GM18907 (cell line): ENCODE results near the gene ARHGEF4.

Experiments
- ATAC-seq: cut with Tn5 transposase; IDR thresholded peaks from one replicate; pipeline ENCODE4 v1.9.1; 2021; ENCODE audit warnings: mild to moderate bottlenecking, moderate library complexity; ENCODE audit not compliant: unreplicated experiment

ARHGEF4 gene

DNA sequence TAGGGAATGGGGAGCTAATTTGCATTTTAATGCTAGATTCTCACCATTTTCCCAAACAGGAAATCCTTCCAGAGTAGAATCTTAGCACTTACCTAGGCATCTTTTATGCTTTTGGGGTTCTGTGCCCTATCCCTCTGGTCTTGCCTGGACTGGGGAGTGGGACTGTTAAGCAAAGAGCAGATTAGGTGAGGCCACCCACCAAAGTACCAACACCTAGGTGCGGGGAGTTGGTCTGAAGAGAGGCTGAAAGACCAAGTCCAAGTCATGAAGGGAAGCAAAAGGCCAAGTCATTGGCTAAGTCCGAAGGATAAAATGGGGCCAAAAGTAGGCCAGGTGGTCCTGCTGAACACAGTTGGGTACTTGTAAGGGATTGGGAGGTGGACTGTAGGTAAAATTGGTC, 169.8 kb downstream of the ARHGEF4 start:
- ATAC-seq, result no peak

DNA sequence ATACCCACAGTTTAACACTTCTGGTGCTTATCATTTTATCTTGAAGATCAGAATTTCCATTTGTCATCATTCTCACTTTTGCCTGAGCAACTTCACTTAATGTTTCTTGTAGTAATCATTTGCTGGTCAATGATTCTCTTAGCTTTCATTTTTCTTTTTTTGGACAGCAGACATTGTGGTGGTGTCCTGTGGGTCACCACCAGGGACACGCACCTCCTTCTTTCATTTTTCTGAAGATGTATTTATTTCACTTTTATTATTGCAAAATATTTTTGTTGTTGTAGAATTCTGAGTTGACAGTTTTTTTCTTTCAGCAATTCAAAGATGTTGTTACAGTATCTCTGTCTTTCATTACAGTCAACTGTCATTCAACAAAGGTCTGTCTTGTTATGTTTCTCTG, 172.3 kb downstream of the ARHGEF4 start:
- no peak for ATAC-seq

DNA sequence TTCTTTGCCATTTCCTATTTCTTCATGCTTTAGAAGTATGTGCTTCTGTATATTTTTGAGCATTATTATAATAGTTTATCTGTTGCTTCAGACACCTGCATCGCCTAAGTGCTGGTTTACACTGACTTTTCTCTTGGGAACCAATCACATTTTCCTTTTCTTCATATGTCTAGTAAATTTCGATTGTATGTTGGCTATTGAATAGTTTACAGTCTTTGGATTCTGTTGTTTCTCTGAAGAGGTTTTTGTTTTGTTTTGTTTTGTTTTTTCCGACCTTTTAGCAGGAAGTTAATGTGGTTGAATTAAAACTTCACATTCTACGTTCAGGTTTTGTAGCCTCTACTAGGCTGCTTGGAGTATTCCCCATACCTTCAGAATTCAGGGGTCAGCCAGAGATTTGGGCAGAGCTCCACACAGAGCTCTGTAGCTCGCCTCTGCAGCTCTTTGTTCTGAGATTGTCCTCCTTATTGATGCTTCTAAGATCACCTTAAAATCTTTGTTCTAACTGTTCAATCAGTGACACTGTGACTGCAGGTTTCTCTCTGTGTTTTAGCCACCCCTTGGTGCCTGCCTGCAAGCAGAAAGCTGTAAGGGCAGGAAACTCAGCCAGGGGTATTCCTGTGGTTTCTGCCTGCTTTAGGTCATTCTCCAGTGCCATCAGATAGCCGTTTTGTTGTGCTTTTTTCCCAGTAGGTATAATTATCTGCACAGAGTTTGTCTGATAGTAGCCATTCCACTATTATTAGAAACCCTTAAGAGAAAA, 173.2 kb downstream of the ARHGEF4 start:
- no peak for ATAC-seq

DNA sequence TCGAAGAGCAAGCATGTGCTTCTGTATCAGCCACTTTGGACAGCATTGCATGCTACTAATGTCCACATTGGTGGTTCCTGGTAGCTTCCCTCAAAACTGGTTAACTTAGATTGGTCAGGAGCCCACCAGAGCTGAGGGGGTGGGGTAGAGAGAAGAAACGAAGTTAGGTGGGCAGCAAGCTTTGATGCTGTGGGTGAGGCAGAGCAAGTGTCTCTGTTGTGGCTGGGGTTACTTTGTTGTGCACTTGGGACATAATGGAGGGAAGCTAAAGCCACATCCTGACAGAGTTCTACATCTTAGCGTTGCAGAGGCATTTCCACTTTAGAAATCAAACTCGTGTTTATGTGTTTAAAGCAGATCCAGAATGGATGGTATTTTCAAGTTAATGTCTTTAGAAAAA, 173.9 kb downstream of the ARHGEF4 start:
- no peak for ATAC-seq

DNA sequence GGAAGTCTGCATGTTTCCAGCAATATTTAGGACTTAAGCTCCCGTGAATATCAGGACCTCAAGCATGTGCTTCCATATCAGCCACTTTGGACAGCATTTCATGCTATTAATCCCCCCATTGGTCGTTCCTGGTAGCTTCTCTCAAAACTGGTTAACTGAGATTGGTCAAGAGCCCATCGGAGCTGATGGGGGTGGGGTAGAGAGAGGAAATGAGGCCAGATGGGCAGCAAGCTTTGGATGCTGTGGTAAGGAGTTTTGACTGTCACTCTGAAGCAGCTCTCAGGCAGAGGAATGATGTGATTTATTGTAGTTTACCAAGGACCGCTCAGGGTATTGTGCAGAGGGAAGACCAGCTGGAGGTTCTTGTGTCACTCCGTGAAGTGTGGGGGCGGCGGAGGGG, 174.8 kb downstream of the ARHGEF4 start:
- no peak for ATAC-seq

DNA sequence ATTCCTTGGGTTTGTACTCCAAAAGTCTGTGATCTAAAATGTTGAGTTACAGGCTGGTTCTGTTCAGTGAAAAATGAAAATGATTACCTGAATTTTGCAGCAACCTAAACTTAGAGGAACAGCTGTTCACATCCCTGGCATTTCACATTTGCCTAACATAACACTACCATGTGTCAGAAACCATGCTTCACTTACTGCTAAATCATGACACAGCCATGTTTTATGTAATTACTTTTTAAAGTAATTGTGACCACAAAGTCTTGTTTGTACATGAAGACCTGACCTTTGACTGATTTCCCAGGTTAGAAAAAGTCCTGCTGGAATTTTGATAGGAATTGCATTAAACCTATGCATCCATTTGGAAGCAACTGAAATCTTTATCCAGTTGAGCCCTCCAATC, 177.4 kb downstream of the ARHGEF4 start:
- no peak for ATAC-seq

DNA sequence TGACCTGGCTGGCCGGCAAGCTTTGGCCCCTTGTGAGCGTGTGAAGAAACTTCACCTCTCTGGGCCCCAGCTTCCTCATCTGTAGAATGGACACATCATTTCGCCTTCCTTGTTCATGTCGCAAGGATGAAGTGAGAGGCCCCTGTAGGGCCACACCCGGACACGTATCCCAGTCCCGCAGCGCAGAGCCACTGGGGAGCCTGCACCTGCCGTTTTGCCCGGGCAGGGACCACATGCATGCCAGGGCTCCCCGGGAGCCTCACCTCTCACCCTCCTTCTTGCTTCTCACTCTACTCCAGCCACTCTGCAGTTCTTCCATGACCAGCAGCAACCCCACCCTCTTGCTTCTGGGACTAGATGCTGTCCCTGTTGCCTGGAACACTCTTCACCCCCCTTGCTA, 179.1 kb downstream of the ARHGEF4 start:
- no peak for ATAC-seq

DNA sequence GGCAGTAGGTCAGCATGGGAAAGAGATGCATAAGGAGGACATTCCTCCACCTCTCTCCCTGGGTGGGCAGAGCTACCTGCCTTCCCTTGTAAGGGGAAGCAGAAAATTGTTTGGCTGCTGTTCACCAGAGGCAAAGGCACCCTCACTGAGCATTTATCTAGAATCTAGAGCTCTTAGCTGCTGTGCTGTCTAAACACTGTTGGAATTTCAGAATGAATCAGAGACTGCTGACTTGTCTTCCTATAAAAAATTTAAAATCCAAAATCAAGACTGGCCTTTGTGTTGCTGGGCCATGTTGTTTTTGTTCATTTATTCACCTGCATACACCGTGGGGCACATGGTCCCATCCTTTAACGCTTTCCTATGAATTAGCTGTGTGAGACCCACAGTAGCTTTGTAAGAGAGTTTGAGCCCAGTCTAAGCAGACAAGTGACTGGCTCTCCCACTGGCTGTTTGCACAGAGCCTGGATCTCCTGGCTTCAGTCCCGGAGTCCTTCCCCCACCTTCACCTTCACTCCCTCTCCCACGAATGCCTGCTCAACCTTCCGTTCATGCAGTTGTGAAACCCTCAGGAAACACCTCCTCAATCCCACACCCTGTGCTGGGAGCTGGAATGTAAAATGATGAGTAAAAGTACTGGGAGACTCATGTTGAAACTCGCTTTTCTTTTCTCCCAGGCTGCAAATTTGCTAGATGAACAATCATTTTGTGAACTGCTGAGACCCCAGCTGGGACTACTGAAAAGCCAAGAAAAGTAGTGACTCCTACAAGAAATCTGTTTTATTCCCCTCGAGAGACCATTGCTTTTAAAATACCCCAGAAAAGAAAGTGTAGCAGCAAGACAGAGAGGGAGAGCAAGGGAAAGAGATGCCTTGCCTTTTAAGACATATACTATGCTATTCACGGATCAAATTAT, 180.4 kb downstream of the ARHGEF4 start:
- ATAC-seq, result no peak

DNA sequence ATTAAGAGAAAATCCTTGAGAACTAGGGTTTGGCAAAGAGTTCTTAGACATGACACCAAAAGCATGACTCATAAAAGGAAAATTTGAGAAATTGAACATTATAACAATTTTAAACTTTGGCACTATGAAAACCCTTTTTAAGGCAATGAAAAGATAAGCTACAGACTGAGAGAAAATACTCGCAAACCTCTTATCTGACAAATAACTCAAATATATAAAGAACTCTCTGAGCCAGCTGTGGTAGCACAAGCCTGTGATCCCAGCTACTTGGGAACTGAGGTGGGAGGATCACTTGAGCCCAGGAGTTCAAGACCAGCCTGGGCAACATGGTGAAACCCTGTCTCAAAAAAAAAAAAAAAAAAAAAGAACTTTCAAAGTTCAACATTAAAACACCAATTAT, 186.0 kb downstream of the ARHGEF4 start:
- ATAC-seq, result no peak

DNA sequence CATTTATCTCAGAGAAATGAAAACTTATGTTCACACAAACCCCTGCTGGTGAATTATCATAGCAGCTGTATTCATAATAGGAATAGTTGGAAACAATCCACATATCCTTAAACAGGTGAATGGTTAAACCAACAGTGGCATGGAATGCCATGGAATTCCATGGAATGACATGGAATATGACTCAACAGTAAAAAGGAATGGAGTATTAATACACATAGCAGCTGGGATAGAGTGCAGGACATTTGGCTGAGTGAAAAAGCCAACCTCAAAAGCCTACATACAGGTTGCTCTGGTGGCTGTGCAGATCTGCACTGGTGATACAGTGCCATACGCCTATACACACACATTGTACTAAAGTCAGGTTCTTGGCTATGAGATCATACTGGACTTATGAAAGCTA, 187.0 kb downstream of the ARHGEF4 start:
- no peak for ATAC-seq

DNA sequence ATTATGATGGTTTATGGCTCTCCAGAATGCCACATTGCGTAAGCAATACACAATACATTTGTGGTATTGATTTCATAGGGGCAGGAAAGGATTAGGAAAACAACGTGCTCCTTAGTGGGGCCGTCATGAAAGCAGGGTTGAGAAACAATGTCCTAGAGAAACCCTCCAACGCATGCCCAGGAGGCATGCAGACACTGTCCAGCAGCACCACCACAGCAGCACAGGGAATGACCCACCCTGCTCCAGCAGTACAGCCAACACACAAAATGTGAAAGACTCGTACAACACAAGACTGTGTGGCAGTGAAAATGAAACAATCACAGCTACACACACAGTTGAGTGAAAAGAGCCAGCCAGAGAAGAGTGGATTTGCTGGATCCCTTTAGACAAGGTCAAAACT, 190.2 kb downstream of the ARHGEF4 start:
- no peak for ATAC-seq

DNA sequence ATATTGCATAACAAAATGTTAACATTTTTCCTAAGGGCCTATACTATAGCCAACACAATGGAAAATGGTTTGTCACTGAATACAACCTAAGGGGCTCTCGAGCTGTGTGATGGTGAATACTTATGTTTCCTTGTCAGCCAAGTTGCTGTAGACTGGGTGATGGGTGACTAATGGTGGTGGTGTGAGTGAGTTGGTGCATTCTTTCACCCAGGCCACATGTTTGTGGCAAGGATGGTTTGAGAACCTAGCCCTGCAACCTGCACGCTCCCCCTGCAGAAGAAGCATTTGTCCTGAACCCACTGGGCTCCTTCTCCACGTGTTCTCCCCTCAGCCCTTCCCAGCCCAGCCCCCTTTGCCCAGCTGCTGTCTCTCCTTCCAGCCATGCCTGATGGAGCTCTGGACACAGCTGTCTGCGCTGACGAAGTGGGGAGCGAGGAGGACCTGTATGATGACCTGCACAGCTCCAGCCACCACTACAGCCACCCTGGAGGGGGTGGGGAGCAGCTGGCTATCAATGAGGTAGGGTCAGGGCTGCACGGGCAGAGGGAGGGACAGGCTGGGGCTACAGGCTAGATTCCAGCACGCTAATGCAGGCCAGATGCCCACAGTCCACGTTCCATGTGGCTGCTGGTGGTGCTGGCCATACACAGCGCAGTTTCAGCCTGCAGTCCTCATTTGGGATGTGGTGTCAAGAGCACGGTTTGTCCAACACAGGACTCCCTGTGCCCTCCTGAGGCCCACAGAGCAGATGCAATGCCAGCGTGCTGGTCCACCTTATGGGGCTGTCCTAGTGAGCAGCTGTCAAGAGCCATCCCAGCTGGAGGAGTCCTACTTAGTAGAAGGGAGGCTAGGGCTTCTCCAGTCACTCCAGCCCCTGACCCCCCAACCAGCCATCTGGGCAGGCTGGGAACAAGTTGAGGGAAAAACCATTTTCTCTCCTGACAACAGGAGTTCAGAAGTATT, 191.1 kb downstream of the ARHGEF4 start:
- ATAC-seq, result no peak

DNA sequence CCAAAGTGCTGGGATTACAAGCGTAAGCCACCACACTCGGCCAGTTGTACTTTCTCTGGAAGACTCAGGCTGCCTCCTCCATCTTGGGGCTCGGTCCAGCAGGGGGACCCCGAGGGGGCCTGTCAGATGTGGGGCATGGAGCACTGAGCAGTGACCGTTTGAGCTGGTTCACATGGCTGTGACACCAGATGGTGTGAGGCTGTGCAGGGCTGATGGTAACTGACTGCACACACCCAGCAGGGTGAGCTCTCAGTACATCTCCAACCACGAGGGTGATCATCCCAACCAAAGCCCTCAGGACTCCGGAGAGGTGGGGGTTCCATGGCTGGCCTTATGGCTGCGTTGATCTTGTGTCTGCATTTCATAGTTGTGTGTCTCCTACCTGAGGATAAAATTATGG, 193.1 kb downstream of the ARHGEF4 start:
- no peak for ATAC-seq

DNA sequence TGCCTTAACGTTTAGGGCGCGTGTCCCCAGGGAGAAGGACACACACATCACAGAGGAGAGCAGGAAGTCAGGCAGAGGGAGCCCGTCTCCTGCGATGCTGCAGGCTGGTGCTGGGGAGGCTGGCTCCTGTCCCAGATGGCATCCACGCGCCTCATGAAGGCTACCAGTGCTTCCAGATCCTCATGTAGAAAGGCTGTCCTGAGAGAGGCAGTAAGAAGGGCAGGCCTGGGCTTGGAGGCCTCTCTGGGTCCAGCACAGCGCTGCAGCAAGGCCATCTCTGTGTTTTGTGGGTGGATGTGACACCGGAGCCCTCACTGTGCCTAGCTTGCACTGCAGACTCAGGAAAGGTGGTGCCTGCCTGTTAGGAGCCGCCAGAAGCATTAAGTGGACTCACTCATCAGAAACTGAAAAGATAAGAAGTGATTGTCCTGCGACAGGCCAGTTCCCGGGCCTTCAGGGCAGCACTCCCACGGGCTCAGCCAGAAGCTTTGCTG, 193.8 kb downstream of the ARHGEF4 start:
- no peak for ATAC-seq

DNA sequence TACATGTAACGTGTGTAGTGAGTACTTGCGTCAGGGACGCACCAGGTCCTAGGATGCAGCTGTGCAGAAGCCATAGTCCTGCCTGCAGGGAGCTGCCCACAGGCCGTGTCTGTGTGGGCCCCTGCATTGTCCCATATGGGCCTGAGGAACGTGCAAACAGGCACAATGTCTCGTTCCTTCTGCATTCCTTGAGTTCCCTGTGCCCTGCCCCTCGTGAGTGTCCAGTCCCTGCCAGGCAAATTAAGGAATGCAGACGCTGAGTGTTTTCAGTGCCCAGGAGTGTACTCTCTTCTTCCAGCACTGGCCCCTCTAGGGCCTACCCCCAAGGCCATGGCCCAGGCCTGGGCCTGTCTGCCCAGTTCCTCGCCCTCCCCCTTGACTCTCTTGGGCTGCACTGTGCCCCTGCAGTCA, 194.7 kb downstream of the ARHGEF4 start:
- ATAC-seq, result no peak

DNA sequence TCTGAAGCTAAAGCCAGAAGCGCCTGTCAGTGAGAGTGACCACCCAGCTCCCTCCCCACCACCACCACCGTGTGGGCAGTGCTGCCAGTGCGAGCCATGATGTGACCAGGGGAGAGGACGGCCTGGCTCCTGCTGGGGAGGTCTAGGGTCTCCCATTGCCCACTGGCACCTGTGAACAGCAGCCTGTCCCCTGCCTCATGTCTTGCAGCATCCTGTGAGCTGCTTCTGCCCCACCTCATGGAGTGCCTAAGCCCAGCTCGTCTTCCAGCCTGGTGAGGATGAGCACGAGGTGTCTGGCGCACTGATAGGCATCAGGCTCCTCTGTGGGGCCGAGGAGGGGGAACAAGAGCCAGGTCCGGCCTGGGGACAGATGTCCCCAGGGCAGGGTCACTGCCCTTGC, 195.2 kb downstream of the ARHGEF4 start:
- no peak for ATAC-seq

DNA sequence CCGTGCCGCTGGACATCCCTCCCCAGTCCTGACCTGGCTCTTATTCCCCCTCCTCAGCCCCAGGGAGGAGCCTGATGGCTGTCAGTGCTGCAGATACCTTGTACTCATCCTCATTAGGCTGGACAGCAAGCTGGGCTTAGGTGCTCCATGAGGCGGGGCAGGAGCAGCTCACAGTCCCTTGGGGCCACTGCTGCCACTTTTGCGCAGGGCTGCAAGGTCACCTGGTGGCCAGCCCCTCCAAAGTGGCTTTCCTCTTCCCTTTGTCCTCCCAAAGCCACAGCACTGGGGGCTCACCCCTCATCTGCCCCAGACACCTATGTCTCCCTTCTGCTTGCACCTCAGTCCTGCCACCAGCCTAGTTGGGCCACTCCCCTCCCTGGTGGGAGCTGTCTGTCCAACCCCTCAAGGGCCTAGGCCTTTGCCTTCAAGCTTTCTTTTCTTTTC, 195.7 kb downstream of the ARHGEF4 start:
- no peak for ATAC-seq

DNA sequence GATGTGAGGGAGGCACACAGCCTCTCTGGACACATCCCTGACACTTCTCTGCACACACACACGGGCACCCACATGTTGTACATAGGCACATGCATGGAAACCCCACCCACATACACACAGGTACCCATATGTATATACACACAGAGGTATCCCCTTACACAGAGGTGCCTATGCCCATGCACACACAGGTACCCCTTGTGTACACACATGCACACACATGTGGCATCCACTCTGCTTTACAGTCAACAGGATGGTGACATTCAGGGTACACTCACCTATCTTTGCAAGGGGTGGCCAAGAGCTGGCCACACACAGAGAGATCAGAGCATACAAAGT, 197.0 kb downstream of the ARHGEF4 start:
- no peak for ATAC-seq

DNA sequence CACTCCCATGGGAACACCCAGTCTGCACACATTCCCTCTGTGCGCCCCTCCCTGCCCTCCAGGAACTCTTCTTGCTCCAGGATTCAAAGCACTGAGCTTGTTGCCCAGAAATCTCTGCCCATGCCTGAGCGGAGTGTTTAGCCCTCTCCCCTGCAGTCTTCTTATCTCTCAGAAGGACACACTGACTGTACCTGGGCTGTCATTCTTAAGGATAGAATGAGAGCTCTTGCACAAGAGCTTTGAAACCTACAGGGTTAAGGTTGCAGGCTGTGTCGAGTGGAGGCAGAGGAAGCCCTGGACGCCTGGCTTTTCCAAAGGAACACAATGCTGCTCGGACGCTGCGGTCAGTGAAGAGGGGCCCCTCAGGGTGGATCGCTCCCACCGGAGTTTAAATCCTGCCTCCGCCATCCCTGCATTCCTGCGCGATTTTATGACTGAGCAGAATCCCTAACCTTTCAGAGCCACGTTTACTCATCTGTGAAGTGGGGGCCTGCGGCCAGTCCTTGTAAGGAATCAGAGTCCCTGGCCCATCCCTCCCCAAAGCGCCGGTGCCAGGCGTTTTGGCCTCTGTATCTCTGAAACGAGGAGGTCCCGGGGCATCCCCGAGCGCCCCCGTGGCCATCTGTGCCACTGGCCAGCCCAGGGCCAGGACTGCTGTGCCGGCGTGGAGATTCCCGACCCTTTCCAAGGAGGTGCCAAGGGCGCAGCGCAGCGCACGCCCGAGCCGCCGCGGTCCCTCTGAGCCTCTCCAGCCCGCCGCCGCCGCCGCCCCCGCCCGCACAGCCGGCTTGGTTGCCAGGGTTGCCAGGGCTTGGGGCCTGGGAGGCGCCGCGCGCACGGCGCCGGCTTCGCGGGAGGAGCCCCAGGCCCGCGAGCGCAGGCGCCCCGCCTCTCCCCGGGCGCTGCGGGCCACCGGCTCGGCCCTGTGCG, 197.7 kb downstream of the ARHGEF4 start:
- ATAC-seq, result no peak
